H9 (cell line): ENCODE data around the gene SLC25A43. TPM values are rescaled to one million over a fixed set of nuclear protein-coding genes. Genes with fewer than 3 reads are reported as not detected.

Source experiments
- DNase-seq: peaks from one replicate; pipeline ENCODE4 v3.0.0-alpha.2; 2017
- H2AFZ ChIP-seq: one replicate; pipeline ENCODE4 v1.6.1; 2013; ENCODE audit warnings: mild to moderate bottlenecking, low read length, control low read depth, moderate library complexity
- H2AK5ac ChIP-seq: 2 replicates; pipeline ENCODE4 v1.6.1; 2013; ENCODE audit warnings: low read length, control low read depth, mixed read lengths; ENCODE audit not compliant: insufficient read length
- H2BK120ac ChIP-seq: one replicate; pipeline ENCODE4 v1.6.1; 2013; ENCODE audit warnings: low read depth, mild to moderate bottlenecking, low read length, control low read depth, inconsistent platforms; ENCODE audit not compliant: poor library complexity, severe bottlenecking
- H2BK12ac ChIP-seq: 2 replicates; pipeline ENCODE4 v1.6.1; 2013; ENCODE audit warnings: low read length, control low read depth, mixed read lengths, low read depth; ENCODE audit not compliant: insufficient read length
- H2BK15ac ChIP-seq: 2 replicates; pipeline ENCODE4 v1.6.1; 2013; ENCODE audit warnings: low read depth, low read length, control low read depth
- H2BK20ac ChIP-seq: one replicate; pipeline ENCODE4 v1.6.1; 2013; ENCODE audit warnings: low read depth, mild to moderate bottlenecking, low read length, control low read depth, inconsistent platforms; ENCODE audit not compliant: poor library complexity, severe bottlenecking
- H2BK5ac ChIP-seq: 2 replicates; pipeline ENCODE4 v1.6.1; 2013; ENCODE audit warnings: low read length, control low read depth, mixed read lengths; ENCODE audit not compliant: insufficient read length
- H3K14ac ChIP-seq: 2 replicates; pipeline ENCODE4 v1.6.1; 2013; ENCODE audit warnings: low read length, control low read depth; ENCODE audit not compliant: insufficient read depth
- H3K18ac ChIP-seq: 2 replicates; pipeline ENCODE4 v1.6.1; 2013; ENCODE audit warnings: low read depth, mild to moderate bottlenecking, mixed read lengths, low read length, control low read depth; ENCODE audit not compliant: insufficient read length
- H3K23ac ChIP-seq: 2 replicates; pipeline ENCODE4 v1.6.1; 2013; ENCODE audit warnings: low read length, control low read depth, mixed read lengths, low read depth; ENCODE audit not compliant: insufficient read length
- H3K23me2 ChIP-seq: 2 replicates; pipeline ENCODE4 v1.6.1; 2013; ENCODE audit warnings: low read depth, mild to moderate bottlenecking, mixed read lengths, low read length, control low read depth; ENCODE audit not compliant: insufficient read length, poor library complexity, severe bottlenecking
- H3K27ac ChIP-seq: 2 replicates; pipeline ENCODE4 v1.5.1; 2013; ENCODE audit warnings: low read length, control low read depth, mixed read lengths, low read depth; ENCODE audit not compliant: insufficient read length
- H3K27me3 ChIP-seq: 2 replicates; pipeline ENCODE4 v1.6.1; 2013; ENCODE audit warnings: low read length, control low read depth, inconsistent platforms; ENCODE audit not compliant: insufficient read depth
- H3K4ac ChIP-seq: 2 replicates; pipeline ENCODE4 v1.6.1; 2013; ENCODE audit warnings: low read depth, mild to moderate bottlenecking, control low read depth, inconsistent platforms, low read length, moderate library complexity
- H3K4me1 ChIP-seq: 2 replicates; pipeline ENCODE4 v1.6.1; 2013; ENCODE audit warnings: low read length, control low read depth, inconsistent platforms; ENCODE audit not compliant: insufficient read depth
- H3K4me2 ChIP-seq: 2 replicates; pipeline ENCODE4 v1.6.1; 2013; ENCODE audit warnings: low read length, control low read depth, mixed read lengths; ENCODE audit not compliant: insufficient read length, insufficient read depth
- H3K56ac ChIP-seq: 2 replicates; pipeline ENCODE4 v1.6.1; 2013; ENCODE audit warnings: low read depth, mild to moderate bottlenecking, mixed read lengths, low read length, control low read depth; ENCODE audit not compliant: insufficient read length
- H3K79me1 ChIP-seq: 2 replicates; pipeline ENCODE4 v1.6.1; 2013; ENCODE audit warnings: low read depth, mild to moderate bottlenecking, moderate library complexity, low read length, control low read depth, inconsistent platforms; ENCODE audit not compliant: insufficient read depth, poor library complexity, severe bottlenecking
- H3K79me2 ChIP-seq: 2 replicates; pipeline ENCODE4 v1.6.1; 2013; ENCODE audit warnings: low read length, control low read depth, inconsistent platforms; ENCODE audit not compliant: insufficient read depth
- H3K9ac ChIP-seq: 2 replicates; pipeline ENCODE4 v1.6.1; 2013; ENCODE audit warnings: low read length, control low read depth, mixed read lengths; ENCODE audit not compliant: insufficient read length; ENCODE audit errors: extremely low read depth
- H3K9me3 ChIP-seq: one replicate; pipeline ENCODE4 v1.6.1; 2013; ENCODE audit warnings: low read depth, low read length, inconsistent platforms; ENCODE audit not compliant: control insufficient read depth
- H3T11ph ChIP-seq: one replicate; pipeline ENCODE4 v1.6.1; 2013; ENCODE audit warnings: mild to moderate bottlenecking, low read length, control low read depth, inconsistent platforms
- H4K20me1 ChIP-seq: one replicate; pipeline ENCODE4 v1.6.1; 2013; ENCODE audit not compliant: control insufficient read depth, insufficient read length, insufficient read depth
- H4K5ac ChIP-seq: 2 replicates; pipeline ENCODE4 v1.6.1; 2013; ENCODE audit warnings: low read depth, mild to moderate bottlenecking, mixed read lengths, low read length, control low read depth; ENCODE audit not compliant: insufficient read length
- H4K8ac ChIP-seq: replicated peaks from 2 replicates; pipeline ENCODE4 v1.6.1; 2013; ENCODE audit warnings: low read length, control low read depth, mixed read lengths, low read depth; ENCODE audit not compliant: insufficient read length
- H4K91ac ChIP-seq: 2 replicates; pipeline ENCODE4 v1.6.1; 2013; ENCODE audit warnings: low read depth, mild to moderate bottlenecking, moderate library complexity, mixed read lengths, low read length, control low read depth; ENCODE audit not compliant: insufficient read length
- H3K27ac Mint-ChIP-seq, 3 experiments: 2 replicates in 2 of 3; 3 replicates in 1 of 3; pipeline ENCODE4 v1.8.0; 2020 to 2021; ENCODE audit warnings: mixed read lengths in 3 of 3, mild to moderate bottlenecking in 1 of 3, moderate library complexity in 1 of 3
- H3K27me3 Mint-ChIP-seq: 2 replicates; pipeline ENCODE4 v1.8.0; 2021; ENCODE audit warnings: low read depth, mild to moderate bottlenecking, moderate library complexity, mixed read lengths
- H3K36me3 Mint-ChIP-seq, 3 experiments: 2 replicates in 2 of 3; 3 replicates in 1 of 3; pipeline ENCODE4 v1.8.0; 2020 to 2021; ENCODE audit warnings: low read depth in 3 of 3, mixed read lengths in 3 of 3; ENCODE audit not compliant: insufficient read depth in 1 of 3
- H3K4me1 Mint-ChIP-seq, 2 experiments: 2 replicates each; pipeline ENCODE4 v1.8.0; 2020; ENCODE audit warnings: mixed read lengths in 2 of 2
- H3K4me3 Mint-ChIP-seq, 2 experiments: 2 replicates in 1 of 2; 3 replicates in 1 of 2; pipeline ENCODE4 v1.8.0; 2020 to 2021; ENCODE audit warnings: mild to moderate bottlenecking in 2 of 2, mixed read lengths in 2 of 2, moderate library complexity in 1 of 2
- H3K9me3 Mint-ChIP-seq, 2 experiments: 2 replicates in 1 of 2; 3 replicates in 1 of 2; pipeline ENCODE4 v1.8.0; 2020; ENCODE audit warnings: mild to moderate bottlenecking in 2 of 2, mixed read lengths in 2 of 2, moderate library complexity in 1 of 2
- CTCF ChIP-seq: fragments of 200-600 bp; sonication (generic); conservative IDR thresholded peaks from 3 replicates; pipeline ENCODE4 v1.8.0; 2021; ENCODE audit warnings: antibody characterized with exemption, mild to moderate bottlenecking
- WGBS: extraction: QIAGEN DNeasy Blood & Tissue Kit; methylation state at CpG from one replicate; pipeline ENCODE4 v1.1.7; 2013; ENCODE audit warnings: missing lambda C conversion rate, low lambda C conversion rate, mixed read lengths; ENCODE audit not compliant: insufficient read length; ENCODE audit errors: extremely low coverage; 5-methylcytosine and 5-hydroxymethylcytosine counted together
- total RNA-seq: library from RNA; stranded (reverse); gene quantifications from 2 replicates; pipeline ENCODE4 v1.2.1, GENCODE V29; 2021

SLC25A43 gene
- total RNA-seq, 1 experiment from 2014 or later, result 3.7 TPM

GRCh38 chrX:119389214-119389613, 9.9 kb upstream of the SLC25A43 start:
- Histone ChIP-seq H3K14ac (no peak overlapping the region), H2BK120ac (no peak overlapping the region), H2AK5ac (no peak overlapping the region), H4K5ac (no peak overlapping the region), H3K9ac (no peak overlapping the region), H3K79me2 (no peaks in the 10 kb centered on the region), H2BK5ac (no peak overlapping the region), H4K8ac (no peak overlapping the region), H3K18ac (no peak overlapping the region), H3K23me2 (no peaks in the 10 kb centered on the region), H3K9me3 (peaks cover 22% of the 10 kb centered on the region), H4K20me1 (no peaks in the 10 kb centered on the region), H3K23ac (no peak overlapping the region), H3K4me1 (no peaks in the 10 kb centered on the region), H3K4me2 (no peak overlapping the region), H2AFZ (no peak overlapping the region), H2BK12ac (no peak overlapping the region), H3K27me3 (no peaks in the 10 kb centered on the region), H2BK20ac (no peak overlapping the region), H3K4ac (no peak overlapping the region), H3K56ac (no peak overlapping the region), H3T11ph (no peak overlapping the region), H3K27ac (no peak overlapping the region), H4K91ac (no peak overlapping the region), H2BK15ac (no peak overlapping the region), H3K79me1 (no peaks in the 10 kb centered on the region)
- Mint-ChIP-seq H3K27me3 (peaks cover 4% of the 10 kb centered on the region), H3K4me1 (peaks cover 10% of the 10 kb centered on the region in 2 experiments), H3K9me3 (peaks cover 67 to 69% of the 10 kb centered on the region in 2 experiments), H3K36me3 (peaks cover 4 to 13% (median 6%) of the 10 kb centered on the region in 3 experiments; a peak in 6 of 7 replicates), H3K4me3 (no peak overlapping the region), H3K27ac (no peak overlapping the region)
- no peak for TF ChIP-seq CTCF
- DNase-seq, result no peak
- WGBS, result no CpG with 5 or more reads among the region's 4 CpGs
